Measurements from ENCODE around the gene LITAFD. TPM values are rescaled to one million over a fixed set of nuclear protein-coding genes. Genes with fewer than 3 reads are reported as not detected.
"Not testable (repeated sequence)": the region's sequence is repeated elsewhere in the genome, so short reads cannot be mapped to it uniquely, and the experiment has no call there.

LITAFD gene
- total and polyA plus RNA-seq, 4 experiments from 2014 or later = not detected

- Histone ChIP-seq H3K4me3 (ENCODE audit: low read length in 2 of 2) (no peak overlapping the region), H3K36me3 (ENCODE audit: insufficient read depth, low read length) (no peaks in the 10 kb centered on the region), H3K27ac (ENCODE audit: low read depth, low read length) (no peak overlapping the region), H3K9me3 (ENCODE audit: control insufficient read depth in 1 of 2, low read length in 2 of 2) (no peaks in the 10 kb centered on the region), H3K4me1 (ENCODE audit: insufficient read depth, low read length) (peaks cover 23% of the 10 kb centered on the region), H3K27me3 (ENCODE audit: insufficient read depth, low read length) (no peaks in the 10 kb centered on the region)
- Mint-ChIP-seq H3K9me3 (peaks cover 0 to 3% (median 0%) of the 10 kb centered on the region in 8 donors), H3K27ac (no peak overlapping the region), H3K4me1 (peaks cover 20 to 31% (median 26%) of the 10 kb centered on the region in 4 donors), H3K4me3 (no peak overlapping the region), H3K27me3 (no peaks in the 10 kb centered on the region), H3K36me3 (peaks cover 0 to 6% of the 10 kb centered on the region in 2 donors)
- no peak for DNase-seq
- POLR2A ChIA-PET (ENCODE audit: partially characterized antibody) = no interaction called here
- intact Hi-C loops (cut with micrococcal nuclease) = no loop called here
- CTCF ChIA-PET (ENCODE audit: partially characterized antibody) = interaction anchor here (0.6 to 2.0 kb wide), 4 partner anchors 8 to 37 kb away, joined by 3 to 6 read pairs (median 3); partner anchors contain the start of gene LITAFD
These were observed 10.1 kb upstream of the LITAFD start for GRCh38 chr16:8872071-8872470.

- Histone ChIP-seq H3K9me3 (ENCODE audit: control insufficient read depth in 1 of 2, low read length in 2 of 2) (no peaks in the 10 kb centered on the region), H3K36me3 (ENCODE audit: insufficient read depth, low read length) (no peaks in the 10 kb centered on the region), H3K4me3 (ENCODE audit: low read length in 2 of 2) (no peak overlapping the region), H3K27me3 (ENCODE audit: insufficient read depth, low read length) (no peaks in the 10 kb centered on the region), H3K27ac (ENCODE audit: low read depth, low read length) (no peak overlapping the region), H3K4me1 (ENCODE audit: insufficient read depth, low read length) (peaks cover 15% of the 10 kb centered on the region)
- POLR2A ChIA-PET (ENCODE audit: partially characterized antibody) = no interaction called here
- Mint-ChIP-seq H3K27ac (peak overlapping the region in 2 of 7 donors; percentile 29 to 41), H3K4me3 (no peak overlapping the region), H3K4me1 (peaks cover 12 to 25% (median 19%) of the 10 kb centered on the region in 4 donors), H3K9me3 (peaks cover 0 to 1% (median 0%) of the 10 kb centered on the region in 8 donors), H3K27me3 (no peaks in the 10 kb centered on the region), H3K36me3 (no peaks in the 10 kb centered on the region)
- CTCF ChIA-PET (ENCODE audit: partially characterized antibody) = interaction anchor here (0.6 to 2.0 kb wide), 6 partner anchors 8 to 136 kb away, joined by 3 to 6 read pairs (median 3); partner anchors contain the start of gene LITAFD
- intact Hi-C loops (cut with micrococcal nuclease) = no loop called here
- no peak for DNase-seq
These were observed 8.9 kb upstream of the LITAFD start for GRCh38 chr16:8872967-8873865.

- H3K4me3 ChIP-seq (ENCODE audit: low read length in 2 of 2); H3K9me3 Mint-ChIP-seq; H3K9me3 ChIP-seq (ENCODE audit: control insufficient read depth in 1 of 2, low read length in 2 of 2); H3K27me3 ChIP-seq (ENCODE audit: insufficient read depth, low read length); intact Hi-C loops (cut with micrococcal nuclease); H3K27me3 Mint-ChIP-seq; POLR2A ChIA-PET (ENCODE audit: partially characterized antibody); H3K27ac ChIP-seq (ENCODE audit: low read depth, low read length); DNase-seq; H3K4me3 Mint-ChIP-seq; H3K36me3 Mint-ChIP-seq; H3K36me3 ChIP-seq (ENCODE audit: insufficient read depth, low read length): not testable (repeated sequence)
- H3K4me1 ChIP-seq (ENCODE audit: insufficient read depth, low read length) = peaks cover 15% of the 10 kb centered on the region
- CTCF ChIA-PET (ENCODE audit: partially characterized antibody) = interaction anchor here (0.6 to 2.0 kb wide), 4 partner anchors 8 to 135 kb away, joined by 3 to 6 read pairs (median 3); partner anchors contain the start of gene LITAFD
- Mint-ChIP-seq H3K4me1 (peaks cover 12 to 30% (median 21%) of the 10 kb centered on the region in 4 donors), H3K27ac (peak overlapping the region in 3 of 7 donors; percentile 29 to 58 (median 36))
These were observed 8.3 kb upstream of the LITAFD start for GRCh38 chr16:8873866-8874195.

GRCh38 chr16:8874388-8874787 lies 7.8 kb upstream of the LITAFD start:
- no peaks in the 10 kb centered on the region for H3K36me3 Mint-ChIP-seq

GRCh38 chr16:8875317-8875716 lies 6.8 kb upstream of the LITAFD start:
- H3K4me3 Mint-ChIP-seq; intact Hi-C loops (cut with micrococcal nuclease); H3K36me3 ChIP-seq (ENCODE audit: insufficient read depth, low read length); H3K27me3 Mint-ChIP-seq; CTCF ChIA-PET (ENCODE audit: partially characterized antibody); H3K27me3 ChIP-seq (ENCODE audit: insufficient read depth, low read length); H3K27ac ChIP-seq (ENCODE audit: low read depth, low read length); H3K9me3 Mint-ChIP-seq; H3K4me3 ChIP-seq (ENCODE audit: low read length in 2 of 2); H3K27ac Mint-ChIP-seq; DNase-seq; H3K9me3 ChIP-seq (ENCODE audit: control insufficient read depth in 1 of 2, low read length in 2 of 2); H3K36me3 Mint-ChIP-seq; POLR2A ChIA-PET (ENCODE audit: partially characterized antibody): not testable (repeated sequence)
- peaks cover 10 to 28% (median 18%) of the 10 kb centered on the region in 4 donors for H3K4me1 Mint-ChIP-seq
- peaks cover 12% of the 10 kb centered on the region for H3K4me1 ChIP-seq (ENCODE audit: insufficient read depth, low read length)

More at GRCh38 chr16:8874388-8874787, 7.8 kb upstream of the LITAFD start:
- Histone ChIP-seq H3K4me1 (ENCODE audit: insufficient read depth, low read length) (peaks cover 12% of the 10 kb centered on the region), H3K4me3 (ENCODE audit: low read length in 2 of 2) (no peak overlapping the region), H3K9me3 (ENCODE audit: control insufficient read depth in 1 of 2, low read length in 2 of 2) (no peaks in the 10 kb centered on the region), H3K27ac (ENCODE audit: low read depth, low read length) (no peak overlapping the region), H3K27me3 (ENCODE audit: insufficient read depth, low read length) (no peaks in the 10 kb centered on the region), H3K36me3 (ENCODE audit: insufficient read depth, low read length) (no peaks in the 10 kb centered on the region)
- no peak overlapping the region for H3K4me3 Mint-ChIP-seq
- no peak for DNase-seq
- peaks cover 9 to 26% (median 18%) of the 10 kb centered on the region in 4 donors for H3K4me1 Mint-ChIP-seq
- H3K9me3 Mint-ChIP-seq = peaks cover 0 to 1% (median 0%) of the 10 kb centered on the region in 8 donors
- H3K27ac Mint-ChIP-seq = peak overlapping the region in 3 of 7 donors; percentile 25 to 64 (median 58)
- POLR2A ChIA-PET (ENCODE audit: partially characterized antibody) = no interaction called here
- intact Hi-C loops (cut with micrococcal nuclease) = no loop called here
- no peaks in the 10 kb centered on the region for H3K27me3 Mint-ChIP-seq
- CTCF ChIA-PET (ENCODE audit: partially characterized antibody) = interaction anchor here (1.1 kb wide), 1 partner anchor 9 kb away, joined by 3 read pairs; no protein-coding TSS in a partner anchor

- no peak overlapping the region for H3K4me3 Mint-ChIP-seq
- H3K9me3 Mint-ChIP-seq = peaks cover 0 to 3% (median 0%) of the 10 kb centered on the region in 8 donors
- Histone ChIP-seq H3K4me1 (ENCODE audit: insufficient read depth, low read length) (peaks cover 3% of the 10 kb centered on the region), H3K27me3 (ENCODE audit: insufficient read depth, low read length) (no peaks in the 10 kb centered on the region), H3K4me3 (ENCODE audit: low read length in 2 of 2) (no peak overlapping the region), H3K36me3 (ENCODE audit: insufficient read depth, low read length) (no peaks in the 10 kb centered on the region), H3K27ac (ENCODE audit: low read depth, low read length) (no peak overlapping the region), H3K9me3 (ENCODE audit: control insufficient read depth in 1 of 2, low read length in 2 of 2) (no peaks in the 10 kb centered on the region)
- no peaks in the 10 kb centered on the region for H3K36me3 Mint-ChIP-seq
- H3K4me1 Mint-ChIP-seq = peaks cover 3 to 20% (median 10%) of the 10 kb centered on the region in 4 donors
- DNase-seq = no peak
- ChIA-PET CTCF (ENCODE audit: partially characterized antibody) (interaction anchor here (0.7 to 6.2 kb wide), 12 partner anchors 13 to 311 kb away, joined by 3 to 47 read pairs (median 12); no protein-coding TSS in a partner anchor), POLR2A (ENCODE audit: partially characterized antibody) (interaction anchor here (1.8 kb wide), 1 partner anchor 9 kb away, joined by 8 read pairs; the partner anchor contains the start of gene CARHSP1)
- no peaks in the 10 kb centered on the region for H3K27me3 Mint-ChIP-seq
- H3K27ac Mint-ChIP-seq = no peak overlapping the region
- intact Hi-C loops (cut with micrococcal nuclease) = no loop called here
These were observed 4.1 kb upstream of the LITAFD start for GRCh38 chr16:8877894-8878522.

- peaks cover 3% of the 10 kb centered on the region for H3K4me1 ChIP-seq (ENCODE audit: insufficient read depth, low read length)
- H3K27me3 ChIP-seq (ENCODE audit: insufficient read depth, low read length) = no peaks in the 10 kb centered on the region
- no peak for DNase-seq
- Mint-ChIP-seq H3K36me3 (no peaks in the 10 kb centered on the region), H3K27ac (no peak overlapping the region), H3K4me1 (peaks cover 3 to 20% (median 10%) of the 10 kb centered on the region in 4 donors), H3K27me3 (no peaks in the 10 kb centered on the region), H3K9me3 (peaks cover 0 to 3% (median 0%) of the 10 kb centered on the region in 8 donors), H3K4me3 (no peak overlapping the region)
- no peak overlapping the region for H3K4me3 ChIP-seq (ENCODE audit: low read length in 2 of 2)
- intact Hi-C loops (cut with micrococcal nuclease) = no loop called here
- ChIA-PET POLR2A (ENCODE audit: partially characterized antibody) (interaction anchor here (1.8 kb wide), 1 partner anchor 9 kb away, joined by 8 read pairs; the partner anchor contains the start of gene CARHSP1), CTCF (ENCODE audit: partially characterized antibody) (interaction anchor here (0.9 to 6.2 kb wide), 15 partner anchors 9 to 310 kb away, joined by 3 to 57 read pairs (median 9); partner anchors contain the start of gene CARHSP1)
- no peaks in the 10 kb centered on the region for H3K9me3 ChIP-seq (ENCODE audit: control insufficient read depth in 1 of 2, low read length in 2 of 2)
- H3K27ac ChIP-seq (ENCODE audit: low read depth, low read length) = no peak overlapping the region
- no peaks in the 10 kb centered on the region for H3K36me3 ChIP-seq (ENCODE audit: insufficient read depth, low read length)
These were observed 3.6 kb upstream of the LITAFD start for GRCh38 chr16:8878523-8878911.
